Effector CD4-positive, alpha-beta T cell (primary cell): Measurements from ENCODE around the gene ATP9B.

Experiments used
- DNase-seq: peaks from one replicate; pipeline ENCODE4 v3.0.0-alpha.2; 2020

ATP9B gene

GRCh38 chr18:79204889-79205807, 136.0 kb downstream of the ATP9B start:
- DNase-seq, result no peak

- no peak for DNase-seq
Measured at GRCh38 chr18:79206444-79206843, 137.2 kb downstream of the ATP9B start.

DNA sequence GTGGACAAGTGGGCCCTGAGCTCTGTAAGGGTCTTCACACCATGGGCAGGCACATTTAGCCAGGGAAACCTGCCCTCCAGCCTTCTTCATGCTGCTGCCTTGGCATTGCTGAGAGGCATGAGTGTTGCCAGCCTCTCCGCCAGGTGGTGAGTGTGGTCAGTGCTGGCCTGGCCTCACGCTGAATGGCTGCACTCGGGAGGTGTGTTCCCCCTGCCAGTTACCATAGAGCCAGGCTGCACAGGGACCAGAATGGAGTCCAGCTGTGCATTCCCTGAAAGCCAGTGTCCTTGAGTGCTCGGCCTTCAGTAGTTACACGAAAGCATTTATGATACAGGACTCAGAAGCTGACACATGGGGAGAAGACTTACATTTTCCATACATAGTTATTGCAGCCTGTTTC, 139.7 kb downstream of the ATP9B start:
- DNase-seq, result no peak

DNA sequence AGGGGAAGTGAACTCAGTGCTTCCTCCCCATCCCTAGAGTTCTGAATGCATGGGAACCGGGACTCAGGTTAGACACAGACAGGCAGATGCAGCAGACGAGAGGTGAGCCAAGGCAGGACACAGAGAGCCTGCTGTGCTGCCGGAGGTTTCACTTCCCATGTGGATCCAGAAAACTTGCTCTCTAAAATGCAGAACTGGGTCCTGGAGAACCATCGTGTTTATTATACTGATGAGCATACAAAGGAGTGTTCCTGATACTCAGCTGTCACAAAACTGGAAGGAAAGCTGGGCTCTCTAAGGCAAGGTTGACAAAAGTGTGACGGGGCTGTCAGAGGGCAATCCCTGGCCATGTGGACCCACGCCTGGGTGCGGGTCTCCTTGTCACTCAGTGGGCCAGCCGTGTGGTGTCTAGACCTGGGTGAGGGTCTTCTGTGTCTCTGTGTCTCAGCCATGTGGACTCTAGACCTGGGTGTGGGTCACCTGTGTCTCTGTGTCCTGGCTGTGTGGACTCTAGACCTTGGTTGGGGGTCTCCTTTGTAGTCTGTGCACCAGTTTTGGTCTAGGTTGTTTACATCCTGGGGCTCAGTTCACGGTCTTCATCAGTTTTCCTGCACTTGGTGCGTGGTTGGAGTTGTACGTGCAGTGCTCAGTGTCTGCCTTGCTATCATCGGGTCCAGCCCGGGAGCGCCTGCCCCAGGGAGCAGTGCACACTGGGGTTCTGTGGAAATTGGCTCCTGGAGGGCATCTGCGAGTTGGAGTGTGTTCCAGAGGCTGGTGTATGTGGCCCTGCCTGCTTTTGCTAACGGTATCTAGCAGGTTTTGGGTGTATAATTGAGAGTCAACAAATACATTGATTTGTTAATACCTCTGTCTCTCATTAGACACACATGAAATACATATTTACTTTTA, 141.1 kb downstream of the ATP9B start:
- no peak for DNase-seq

GRCh38 chr18:79211844-79212243, 142.7 kb downstream of the ATP9B start:
- DNase-seq, result no peak

DNA sequence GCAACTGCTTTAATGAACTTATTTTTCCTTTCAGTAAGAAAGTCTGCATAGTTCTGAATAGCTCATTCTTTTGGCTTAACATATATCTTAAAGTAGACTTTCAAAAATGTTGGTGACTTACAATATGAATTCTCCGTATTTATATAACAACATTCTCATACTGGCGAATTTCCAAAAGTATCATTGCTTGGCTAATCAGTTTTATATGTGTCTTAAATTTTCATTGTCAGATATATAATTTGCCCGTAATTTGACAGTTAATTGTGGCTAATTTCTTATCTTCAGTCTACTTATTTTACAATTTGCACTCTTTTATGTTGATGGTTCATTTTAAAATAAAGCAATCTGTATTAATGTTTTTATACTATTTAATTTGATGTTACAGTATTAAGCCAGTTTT, 144.9 kb downstream of the ATP9B start:
- no peak for DNase-seq

DNA sequence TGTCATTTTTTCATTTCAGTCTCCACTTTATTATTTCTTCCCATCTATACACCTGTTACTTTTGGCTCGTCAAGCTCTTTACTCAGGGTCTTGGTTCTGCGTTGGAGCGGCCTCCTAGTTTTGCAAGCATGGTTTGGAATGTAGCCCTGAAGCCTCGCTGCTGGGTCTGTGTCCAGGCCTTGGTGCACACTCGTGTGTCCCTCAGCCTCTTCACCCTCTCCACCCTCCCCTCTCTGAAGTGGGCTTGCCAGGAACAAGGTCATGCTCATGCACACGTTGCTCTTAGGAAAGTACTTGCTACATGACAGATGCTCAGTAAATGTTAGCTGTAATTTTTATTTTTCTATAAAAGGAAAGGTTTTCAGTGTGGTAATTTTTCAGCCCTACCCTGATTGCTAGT, 147.0 kb downstream of the ATP9B start:
- DNase-seq, result no peak

DNA sequence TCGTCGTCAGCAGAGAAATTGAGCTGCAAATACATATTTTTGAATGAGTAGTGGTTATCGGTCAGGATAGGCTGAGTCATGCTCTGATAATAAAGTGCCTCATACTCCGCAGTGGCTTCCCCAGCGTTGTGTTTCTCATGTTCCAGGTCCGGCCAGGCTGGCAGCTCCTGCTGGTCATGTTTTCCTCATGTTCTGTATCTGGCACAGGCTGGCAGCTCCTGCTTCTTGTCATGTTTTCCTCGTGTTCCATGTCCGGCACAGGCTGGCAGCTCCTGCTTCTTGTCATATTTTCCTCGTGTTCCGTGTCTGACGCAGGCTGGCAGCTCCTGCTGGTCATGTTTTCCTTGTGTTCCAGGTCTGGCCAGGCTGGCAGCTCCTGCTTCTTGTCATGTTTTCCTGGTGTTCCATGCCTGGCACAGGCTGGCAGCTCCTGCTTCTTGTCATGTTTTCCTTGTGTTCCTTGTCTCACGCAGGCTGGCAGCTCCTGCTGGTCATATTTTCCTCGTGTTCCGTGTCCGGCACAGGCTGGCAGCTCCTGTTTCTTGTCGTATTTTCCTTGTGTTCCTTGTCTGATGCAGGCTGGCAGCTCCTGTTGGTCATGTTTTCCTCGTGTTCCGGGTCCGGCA, 148.9 kb downstream of the ATP9B start:
- DNase-seq, result no peak

- no peak for DNase-seq
Measured at GRCh38 chr18:79218605-79219190, 149.5 kb downstream of the ATP9B start.

GRCh38 chr18:79221136-79221535, 151.9 kb downstream of the ATP9B start:
- no peak for DNase-seq

- no peak for DNase-seq
Measured at GRCh38 chr18:79222790-79223189, 153.6 kb downstream of the ATP9B start.

DNA sequence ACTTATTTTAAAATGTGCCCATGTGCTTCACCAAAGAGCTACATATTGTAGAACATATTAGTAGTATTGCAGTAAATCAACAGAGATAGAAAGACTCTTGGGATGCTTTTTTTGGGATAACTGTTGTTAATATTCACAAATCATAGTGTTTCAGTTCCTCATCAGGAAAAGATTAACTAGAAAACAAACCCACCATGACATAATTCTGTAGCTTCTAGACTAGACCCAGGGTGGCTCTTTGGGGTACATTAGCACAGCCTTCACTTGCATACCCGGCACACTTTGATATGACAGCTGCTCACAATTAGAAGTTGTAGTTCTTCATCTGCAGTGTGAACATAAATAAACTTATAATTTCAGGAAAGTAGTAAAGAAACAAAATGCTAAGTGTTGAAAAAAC, 154.2 kb downstream of the ATP9B start:
- DNase-seq, result no peak

DNA sequence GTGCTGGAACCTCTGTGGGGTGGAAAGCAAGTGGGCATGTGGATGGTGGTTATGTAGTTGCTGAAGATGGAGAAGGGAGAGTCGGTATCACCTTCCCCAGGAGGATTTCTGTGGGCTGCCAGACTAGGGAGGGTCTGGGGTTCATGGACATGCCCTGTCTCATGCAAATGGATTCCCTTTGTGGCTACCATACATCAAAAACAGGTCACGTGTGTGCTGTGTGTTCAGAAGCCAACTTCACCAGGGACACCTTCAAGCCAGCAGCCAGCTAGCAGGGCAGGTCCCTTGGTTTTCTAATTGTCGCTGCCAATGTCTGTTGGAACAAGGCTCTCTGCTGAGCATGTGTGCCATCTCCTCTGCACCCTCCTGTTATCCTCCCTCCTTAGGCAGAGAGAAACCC, 155.2 kb downstream of the ATP9B start:
- no peak for DNase-seq

GRCh38 chr18:79227621-79228020, 158.4 kb downstream of the ATP9B start:
- no peak for DNase-seq

DNA sequence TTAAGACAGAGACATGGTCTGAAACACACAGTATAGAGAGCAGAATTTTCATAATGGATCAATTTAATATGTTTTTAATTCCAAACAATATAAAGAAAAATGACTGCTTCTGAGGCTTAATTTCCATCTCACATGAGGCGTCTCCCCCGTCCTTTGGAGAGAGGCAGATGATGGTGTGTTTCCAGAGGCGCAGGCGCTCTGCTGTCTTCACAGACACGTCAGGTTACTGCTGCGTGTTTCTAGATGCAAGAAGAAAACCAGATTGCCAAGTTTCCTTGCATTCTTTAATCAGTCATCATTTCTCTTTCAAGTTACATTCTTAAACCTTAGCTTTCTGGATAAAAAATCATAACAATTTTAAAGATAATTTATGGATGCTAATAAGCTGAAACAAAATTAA, 160.2 kb downstream of the ATP9B start:
- DNase-seq, result no peak

- no peak for DNase-seq
Measured at GRCh38 chr18:79234438-79234837, 165.2 kb downstream of the ATP9B start.

DNA sequence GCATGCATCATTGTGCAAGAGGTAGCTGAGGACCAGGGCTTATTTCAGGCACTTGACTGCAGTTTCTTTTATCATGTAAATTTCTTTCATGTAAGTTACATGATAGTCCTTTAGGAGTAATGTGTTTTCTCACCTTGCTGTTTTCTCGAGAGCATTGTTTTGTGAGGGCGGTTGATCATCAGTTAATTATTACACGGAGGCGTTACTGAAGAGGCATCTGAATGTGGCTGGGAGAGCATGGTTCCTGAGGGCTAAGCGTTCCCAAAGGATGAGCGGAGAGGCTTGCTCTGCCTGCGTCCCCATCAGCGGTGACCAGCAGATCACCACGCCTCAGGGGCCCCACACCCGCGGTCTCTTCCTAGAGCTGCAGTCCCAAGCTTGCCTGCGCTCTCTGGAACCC, 170.4 kb downstream of the ATP9B start:
- DNase-seq, result no peak

- DNase-seq, result no peak
Measured at GRCh38 chr18:79241755-79242154, 172.6 kb downstream of the ATP9B start.

GRCh38 chr18:79242246-79242645, 173.1 kb downstream of the ATP9B start:
- no peak for DNase-seq

- DNase-seq, result peak; percentile 21
Measured at GRCh38 chr18:79245517-79246001, 176.4 kb downstream of the ATP9B start.

GRCh38 chr18:79246309-79247108, 177.3 kb downstream of the ATP9B start:
- DNase-seq, result peak; percentile 46
